GM19467 (cell line): Measurements from ENCODE around the gene PCDHGB4.
"Not testable (repeated sequence)": the region's sequence is repeated elsewhere in the genome, so short reads cannot be mapped to it uniquely, and the experiment has no call there.

Experiments used
- ATAC-seq: cut with Tn5 transposase; IDR thresholded peaks from one replicate; pipeline ENCODE4 v1.9.1; 2021; ENCODE audit warnings: mild to moderate bottlenecking, moderate library complexity; ENCODE audit not compliant: unreplicated experiment

The PCDHGB4 gene

DNA sequence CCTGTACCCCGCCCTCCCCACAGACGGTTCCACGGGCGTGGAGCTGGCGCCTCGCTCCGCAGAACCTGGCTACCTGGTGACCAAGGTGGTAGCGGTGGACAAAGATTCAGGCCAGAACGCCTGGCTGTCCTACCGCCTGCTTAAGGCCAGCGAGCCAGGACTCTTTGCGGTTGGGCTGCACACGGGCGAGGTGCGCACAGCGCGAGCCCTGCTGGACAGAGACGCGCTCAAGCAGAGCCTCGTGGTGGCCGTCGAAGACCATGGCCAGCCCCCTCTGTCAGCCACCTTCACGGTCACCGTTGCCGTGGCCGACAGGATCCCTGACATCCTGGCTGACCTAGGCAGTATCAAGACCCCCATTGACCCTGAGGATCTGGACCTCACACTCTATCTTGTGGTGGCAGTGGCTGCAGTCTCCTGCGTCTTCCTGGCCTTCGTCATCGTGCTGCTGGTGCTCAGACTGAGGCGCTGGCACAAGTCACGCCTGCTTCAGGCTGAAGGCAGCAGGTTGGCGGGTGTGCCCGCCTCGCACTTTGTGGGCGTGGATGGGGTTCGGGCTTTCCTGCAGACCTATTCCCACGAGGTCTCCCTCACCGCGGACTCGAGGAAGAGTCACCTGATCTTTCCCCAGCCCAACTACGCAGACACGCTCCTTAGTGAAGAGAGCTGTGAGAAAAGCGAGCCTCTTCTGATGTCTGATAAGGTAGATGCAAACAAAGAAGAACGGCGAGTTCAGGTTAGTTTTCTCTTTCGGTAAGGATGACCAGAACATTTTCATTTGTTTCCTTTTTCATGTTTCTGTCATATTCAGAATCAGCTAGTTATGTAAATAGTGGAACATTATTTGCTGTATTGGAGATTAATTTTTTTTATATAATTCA lies 21.2 kb upstream of the PCDHGB4 start:
- ATAC-seq, result no peak

DNA sequence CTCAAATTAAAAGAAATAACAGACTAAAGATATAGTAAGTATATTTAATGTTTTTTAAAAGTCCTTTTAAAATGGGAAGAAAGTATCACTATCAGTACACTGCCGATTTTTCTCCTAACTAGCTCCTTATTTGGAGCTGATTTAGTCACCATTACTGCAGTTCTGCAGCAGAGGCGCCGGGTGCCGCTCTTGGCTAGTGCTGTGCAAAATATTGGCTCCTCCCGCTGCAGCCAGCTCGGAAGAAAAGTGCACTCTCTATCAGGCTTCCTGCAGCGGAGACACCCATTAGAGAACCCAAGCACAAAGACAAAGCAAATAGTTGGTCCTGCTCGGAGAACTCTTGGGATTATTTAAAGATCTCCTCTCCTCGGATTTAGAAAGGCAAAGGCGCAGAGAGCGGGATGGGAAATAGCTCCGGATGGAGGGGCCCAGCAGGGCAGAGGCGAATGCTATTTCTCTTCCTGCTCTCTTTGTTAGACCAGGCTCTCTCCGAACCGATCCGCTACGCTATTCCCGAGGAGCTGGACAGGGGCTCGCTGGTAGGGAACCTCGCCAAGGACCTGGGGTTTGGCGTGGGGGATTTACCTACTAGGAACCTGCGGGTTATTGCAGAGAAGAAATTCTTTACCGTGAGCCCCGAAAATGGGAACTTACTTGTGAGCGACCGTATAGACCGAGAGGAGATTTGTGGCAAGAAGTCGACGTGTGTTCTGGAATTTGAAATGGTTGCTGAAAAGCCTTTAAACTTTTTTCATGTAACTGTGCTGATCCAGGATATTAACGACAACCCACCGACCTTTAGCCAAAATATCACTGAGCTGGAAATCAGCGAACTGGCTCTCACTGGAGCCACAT lies 17.3 kb upstream of the PCDHGB4 start, which contains the start of gene PCDHGB3:
Gene PCDHGB3, plus strand, starts transcription at position 249 of the 855 bp plus-strand sequence. Its CDS starts 153 bp downstream, at position 402.
- ATAC-seq, result peak; percentile 58

DNA sequence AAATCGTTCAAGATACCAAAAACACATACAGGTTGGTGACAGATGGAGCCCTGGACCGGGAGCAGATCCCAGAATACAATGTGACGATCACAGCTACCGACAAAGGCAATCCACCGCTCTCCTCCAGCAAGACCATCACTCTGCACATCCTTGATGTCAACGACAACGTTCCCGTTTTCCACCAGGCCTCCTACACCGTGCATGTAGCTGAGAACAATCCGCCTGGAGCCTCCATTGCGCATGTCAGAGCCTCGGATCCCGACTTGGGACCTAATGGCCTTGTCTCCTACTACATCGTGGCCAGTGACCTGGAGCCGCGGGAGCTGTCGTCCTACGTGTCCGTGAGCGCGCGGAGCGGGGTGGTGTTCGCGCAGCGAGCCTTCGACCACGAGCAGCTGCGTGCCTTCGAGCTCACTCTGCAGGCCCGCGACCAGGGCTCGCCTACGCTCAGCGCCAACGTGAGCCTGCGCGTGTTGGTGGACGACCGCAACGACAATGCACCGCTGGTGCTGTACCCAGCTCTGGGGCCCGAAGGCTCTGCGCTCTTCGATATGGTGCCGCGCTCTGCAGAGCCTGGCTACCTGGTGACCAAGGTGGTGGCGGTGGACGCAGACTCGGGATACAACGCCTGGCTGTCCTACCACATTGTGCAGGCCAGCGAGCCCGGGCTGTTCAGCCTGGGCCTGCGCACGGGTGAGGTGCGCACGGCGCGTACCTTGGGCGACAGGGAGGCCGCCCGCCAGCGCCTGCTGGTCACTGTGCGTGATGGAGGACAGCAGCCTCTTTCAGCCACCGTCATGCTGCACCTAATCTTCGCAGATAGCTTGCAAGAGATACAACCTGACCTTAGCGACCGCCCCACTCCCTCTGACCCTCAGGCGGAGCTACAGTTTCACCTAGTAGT lies 15.7 kb upstream of the PCDHGB4 start:
- ATAC-seq, result no peak

DNA sequence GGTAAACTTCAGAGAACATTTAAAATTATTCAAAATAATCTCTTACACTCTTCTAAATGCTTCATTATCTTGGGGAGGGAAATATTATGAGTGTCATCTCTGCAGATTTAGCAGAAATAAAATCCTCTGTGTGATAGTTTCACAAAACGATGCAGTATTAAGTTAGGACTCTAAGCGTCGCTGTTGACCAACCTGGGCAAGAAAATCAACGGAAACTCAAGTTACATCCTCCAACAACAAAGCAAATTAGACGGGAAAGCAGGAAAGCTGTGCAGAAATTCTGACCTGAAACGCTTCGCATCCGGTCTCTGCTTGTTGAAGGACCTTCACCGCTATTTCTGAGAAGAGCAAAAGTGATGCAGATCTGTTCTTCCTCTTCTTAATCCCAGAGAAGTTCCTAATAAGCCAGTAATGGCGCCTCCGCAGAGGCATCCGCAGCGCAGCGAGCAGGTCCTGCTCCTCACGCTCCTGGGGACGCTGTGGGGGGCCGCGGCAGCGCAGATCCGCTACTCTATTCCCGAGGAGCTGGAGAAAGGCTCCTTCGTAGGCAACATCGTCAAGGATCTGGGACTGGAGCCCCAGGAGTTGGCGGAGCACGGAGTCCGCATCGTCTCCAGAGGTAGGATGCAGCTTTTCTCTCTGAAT lies 13.7 kb upstream of the PCDHGB4 start, which contains the start of gene PCDHGA6:
Gene PCDHGA6, plus strand, starts transcription at position 219 of the 645 bp plus-strand sequence. Its CDS starts 193 bp downstream, at position 412.
- no peak for ATAC-seq

DNA sequence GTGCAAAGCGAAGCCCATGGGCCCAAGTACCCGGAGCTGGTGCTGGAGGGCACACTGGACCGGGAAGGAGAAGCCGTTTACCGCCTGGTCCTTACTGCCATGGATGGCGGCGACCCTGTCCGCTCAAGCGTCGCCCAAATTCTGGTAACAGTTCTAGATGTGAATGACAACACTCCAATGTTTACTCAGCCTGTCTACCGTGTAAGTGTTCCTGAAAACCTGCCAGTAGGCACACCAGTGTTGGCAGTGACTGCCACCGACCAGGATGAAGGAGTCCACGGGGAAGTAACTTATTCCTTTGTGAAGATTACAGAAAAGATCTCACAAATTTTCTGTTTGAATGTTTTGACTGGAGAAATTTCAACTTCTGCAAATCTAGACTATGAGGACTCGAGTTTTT lies 12.9 kb upstream of the PCDHGB4 start:
- ATAC-seq, result no peak

DNA sequence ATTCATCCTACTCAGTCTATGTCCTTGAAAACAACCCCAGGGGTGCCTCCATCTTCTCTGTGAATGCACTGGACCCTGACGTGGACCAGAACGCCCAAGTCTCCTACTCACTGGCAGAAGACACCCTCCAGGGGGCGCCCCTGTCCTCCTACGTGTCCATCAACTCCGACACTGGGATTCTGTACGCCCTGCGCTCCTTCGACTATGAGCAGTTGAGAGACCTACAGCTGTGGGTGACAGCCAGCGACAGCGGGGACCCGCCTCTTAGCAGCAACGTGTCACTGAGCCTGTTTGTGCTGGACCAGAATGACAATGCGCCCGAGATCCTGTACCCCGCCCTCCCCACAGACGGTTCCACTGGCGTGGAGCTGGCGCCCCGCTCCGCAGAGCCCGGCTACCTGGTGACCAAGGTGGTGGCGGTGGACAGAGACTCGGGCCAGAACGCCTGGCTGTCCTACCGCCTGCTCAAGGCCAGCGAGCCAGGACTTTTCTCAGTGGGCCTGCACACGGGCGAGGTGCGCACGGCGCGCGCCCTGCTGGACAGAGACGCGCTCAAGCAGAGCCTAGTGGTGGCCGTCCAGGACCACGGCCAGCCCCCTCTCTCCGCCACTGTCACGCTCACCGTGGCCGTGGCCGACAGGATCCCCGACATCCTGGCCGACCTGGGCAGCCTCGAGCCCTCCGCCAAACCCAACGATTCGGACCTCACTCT lies 11.9 kb upstream of the PCDHGB4 start:
- ATAC-seq, result not testable (repeated sequence)

DNA sequence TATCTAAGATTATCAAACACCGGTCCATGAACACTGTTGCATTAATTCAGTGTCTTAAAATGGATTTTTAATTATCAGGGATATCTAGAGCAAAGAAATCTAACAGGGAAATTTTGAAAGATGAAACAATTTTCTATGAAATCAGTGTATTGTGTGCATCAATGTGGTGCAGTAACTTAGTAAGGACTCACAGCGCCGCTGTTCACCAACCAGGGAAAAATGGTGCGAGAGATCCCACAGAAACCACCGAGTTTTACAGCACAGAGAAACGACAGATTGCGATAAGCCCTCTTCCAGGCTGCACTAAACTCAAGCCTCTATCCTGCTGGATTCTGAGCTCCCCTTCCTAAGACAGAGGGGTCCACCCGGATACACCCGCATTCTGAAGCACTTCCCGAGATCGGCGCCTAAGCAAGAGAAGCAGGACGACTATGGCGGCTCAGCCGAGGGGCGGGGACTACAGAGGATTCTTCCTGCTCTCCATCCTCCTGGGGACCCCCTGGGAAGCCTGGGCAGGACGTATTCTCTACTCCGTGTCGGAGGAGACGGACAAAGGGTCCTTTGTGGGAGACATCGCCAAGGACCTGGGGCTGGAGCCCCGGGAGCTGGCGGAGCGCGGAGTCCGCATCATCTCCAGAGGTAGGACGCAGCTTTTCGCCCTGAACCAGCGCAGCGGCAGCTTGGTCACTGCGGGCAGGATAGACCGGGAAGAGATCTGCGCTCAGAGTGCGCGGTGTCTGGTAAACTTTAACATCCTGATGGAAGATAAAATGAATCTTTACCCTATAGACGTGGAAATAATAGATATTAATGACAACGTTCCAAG lies 4.8 kb upstream of the PCDHGB4 start, which contains the start of gene PCDHGA7:
Gene PCDHGA7, plus strand, starts transcription at position 274 of the 826 bp plus-strand sequence. Its CDS starts 158 bp downstream, at position 432.
- no peak for ATAC-seq

DNA sequence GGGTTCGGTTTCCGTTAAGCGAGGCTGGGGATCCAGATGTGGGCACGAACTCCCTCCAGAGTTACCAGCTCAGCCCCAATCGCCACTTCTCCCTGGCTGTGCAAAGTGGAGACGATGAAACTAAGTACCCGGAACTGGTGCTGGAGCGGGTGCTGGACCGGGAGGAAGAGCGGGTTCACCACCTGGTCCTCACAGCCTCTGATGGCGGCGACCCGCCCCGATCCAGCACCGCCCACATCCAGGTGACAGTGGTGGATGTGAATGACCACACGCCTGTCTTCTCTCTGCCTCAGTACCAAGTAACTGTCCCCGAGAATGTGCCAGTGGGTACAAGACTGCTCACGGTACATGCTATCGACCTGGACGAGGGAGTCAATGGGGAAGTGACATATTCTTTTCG lies 4.2 kb upstream of the PCDHGB4 start:
- no peak for ATAC-seq

DNA sequence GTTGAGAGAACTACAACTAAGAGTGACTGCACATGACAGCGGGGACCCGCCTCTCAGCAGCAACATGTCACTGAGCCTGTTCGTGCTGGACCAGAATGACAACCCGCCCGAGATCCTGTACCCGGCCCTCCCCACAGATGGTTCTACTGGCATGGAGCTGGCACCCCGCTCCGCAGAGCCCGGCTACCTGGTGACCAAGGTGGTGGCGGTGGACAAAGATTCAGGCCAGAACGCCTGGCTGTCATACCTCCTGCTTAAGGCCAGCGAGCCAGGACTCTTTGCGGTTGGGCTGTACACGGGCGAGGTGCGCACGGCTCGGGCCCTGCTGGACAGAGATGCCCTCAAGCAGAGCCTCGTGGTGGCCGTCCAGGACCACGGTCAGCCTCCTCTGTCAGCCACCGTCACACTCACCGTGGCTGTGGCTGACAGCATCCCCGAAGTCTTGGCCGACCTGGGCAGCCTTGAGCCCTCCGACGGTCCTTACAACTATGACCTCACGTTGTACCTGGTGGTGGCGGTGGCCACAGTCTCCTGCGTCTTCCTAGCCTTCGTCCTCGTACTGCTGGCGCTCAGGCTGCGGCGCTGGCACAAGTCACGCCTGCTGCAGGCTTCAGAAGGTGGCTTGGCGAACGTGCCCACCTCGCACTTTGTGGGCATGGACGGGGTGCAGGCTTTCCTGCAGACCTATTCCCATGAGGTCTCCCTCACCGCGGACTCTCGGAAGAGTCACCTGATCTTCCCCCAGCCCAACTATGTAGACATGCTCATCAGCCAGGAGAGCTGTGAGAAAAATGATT lies 2.8 kb upstream of the PCDHGB4 start:
- no peak for ATAC-seq

DNA sequence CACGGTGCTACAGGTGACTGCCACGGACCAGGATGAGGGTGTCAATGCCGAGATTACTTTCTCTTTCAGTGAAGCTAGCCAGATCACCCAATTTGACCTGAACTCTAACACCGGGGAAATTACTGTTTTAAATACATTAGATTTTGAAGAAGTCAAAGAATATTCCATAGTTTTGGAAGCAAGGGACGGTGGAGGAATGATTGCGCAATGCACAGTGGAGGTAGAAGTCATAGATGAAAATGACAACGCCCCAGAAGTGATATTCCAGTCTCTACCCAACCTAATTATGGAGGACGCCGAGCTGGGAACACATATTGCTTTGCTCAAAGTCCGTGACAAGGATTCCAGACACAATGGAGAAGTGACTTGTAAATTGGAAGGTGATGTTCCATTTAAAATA lies 1.2 kb downstream of the PCDHGB4 start:
- no peak for ATAC-seq

DNA sequence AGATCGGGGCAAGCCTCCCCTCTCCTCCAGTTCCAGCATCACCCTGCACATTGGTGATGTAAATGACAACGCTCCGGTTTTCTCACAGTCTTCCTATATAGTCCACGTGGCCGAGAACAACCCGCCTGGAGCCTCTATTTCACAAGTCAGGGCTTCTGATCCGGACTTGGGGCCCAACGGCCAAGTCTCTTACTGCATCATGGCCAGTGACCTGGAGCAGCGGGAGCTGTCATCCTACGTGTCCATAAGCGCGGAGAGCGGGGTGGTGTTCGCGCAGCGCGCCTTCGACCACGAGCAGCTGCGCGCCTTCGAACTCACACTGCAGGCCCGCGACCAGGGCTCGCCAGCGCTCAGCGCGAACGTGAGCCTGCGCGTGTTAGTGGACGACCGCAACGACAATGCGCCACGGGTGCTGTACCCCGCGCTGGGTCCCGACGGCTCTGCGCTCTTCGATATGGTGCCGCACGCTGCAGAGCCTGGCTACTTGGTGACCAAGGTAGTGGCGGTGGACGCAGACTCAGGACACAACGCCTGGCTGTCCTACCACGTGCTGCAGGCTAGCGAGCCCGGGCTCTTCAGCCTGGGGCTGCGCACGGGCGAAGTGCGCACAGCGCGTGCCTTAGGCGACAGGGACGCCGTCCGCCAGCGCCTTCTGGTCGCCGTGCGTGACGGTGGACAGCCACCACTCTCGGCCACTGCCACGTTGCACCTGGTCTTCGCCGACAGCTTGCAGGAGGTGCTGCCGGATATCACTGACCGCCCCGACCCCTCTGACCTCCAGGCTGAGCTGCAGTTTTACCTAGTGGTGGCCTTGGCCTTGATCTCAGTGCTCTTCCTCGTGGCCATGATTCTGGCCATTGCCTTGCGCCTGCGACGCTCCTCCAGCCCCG lies 1.9 kb downstream of the PCDHGB4 start:
- no peak for ATAC-seq

DNA sequence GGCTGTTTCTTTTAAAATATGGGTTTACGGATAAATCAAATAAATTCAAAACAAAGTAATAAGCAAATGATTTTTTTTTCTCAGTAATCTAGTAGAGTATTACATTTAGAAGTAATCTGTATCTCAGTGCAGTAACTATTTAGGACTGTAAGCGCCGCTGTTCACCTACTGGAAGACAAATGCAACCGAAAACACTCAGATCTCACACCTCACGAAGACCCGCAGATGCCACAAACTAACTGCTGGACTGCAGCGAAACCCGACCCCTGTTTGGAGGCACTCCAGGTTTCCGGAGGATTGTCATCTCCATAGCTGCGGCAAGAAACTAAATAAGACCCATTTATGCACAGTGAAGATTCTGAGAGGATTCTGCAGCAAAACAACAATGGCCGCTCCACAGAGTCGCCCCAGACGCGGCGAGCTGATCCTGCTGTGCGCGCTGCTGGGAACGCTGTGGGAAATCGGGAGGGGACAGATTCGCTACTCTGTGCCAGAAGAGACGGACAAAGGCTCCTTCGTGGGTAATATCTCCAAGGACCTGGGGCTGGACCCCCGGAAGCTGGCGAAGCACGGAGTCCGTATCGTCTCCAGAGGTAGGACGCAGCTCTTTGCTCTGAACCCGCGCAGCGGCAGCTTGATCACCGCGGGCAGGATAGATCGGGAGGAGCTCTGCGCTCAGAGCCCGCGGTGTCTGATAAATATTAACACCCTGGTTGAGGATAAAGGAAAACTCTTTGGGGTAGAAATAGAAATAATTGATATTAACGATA lies 5.1 kb downstream of the PCDHGB4 start, which contains the start of gene PCDHGA8:
Gene PCDHGA8, plus strand, starts transcription at position 205 of the 770 bp plus-strand sequence. Its CDS starts 181 bp downstream, at position 386.
- ATAC-seq, result no peak

DNA sequence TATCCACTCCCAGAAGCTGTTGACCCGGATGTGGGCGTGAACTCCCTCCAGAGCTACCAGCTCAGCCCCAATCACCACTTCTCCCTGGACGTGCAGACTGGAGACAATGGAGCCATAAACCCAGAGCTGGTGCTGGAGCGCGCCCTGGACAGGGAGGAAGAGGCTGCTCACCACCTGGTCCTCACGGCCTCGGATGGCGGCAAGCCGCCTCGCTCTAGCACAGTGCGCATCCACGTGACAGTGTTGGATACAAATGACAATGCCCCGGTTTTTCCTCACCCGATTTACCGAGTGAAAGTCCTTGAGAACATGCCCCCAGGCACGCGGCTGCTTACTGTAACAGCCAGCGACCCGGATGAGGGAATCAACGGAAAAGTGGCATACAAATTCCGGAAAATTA lies 5.8 kb downstream of the PCDHGB4 start:
- no peak for ATAC-seq

DNA sequence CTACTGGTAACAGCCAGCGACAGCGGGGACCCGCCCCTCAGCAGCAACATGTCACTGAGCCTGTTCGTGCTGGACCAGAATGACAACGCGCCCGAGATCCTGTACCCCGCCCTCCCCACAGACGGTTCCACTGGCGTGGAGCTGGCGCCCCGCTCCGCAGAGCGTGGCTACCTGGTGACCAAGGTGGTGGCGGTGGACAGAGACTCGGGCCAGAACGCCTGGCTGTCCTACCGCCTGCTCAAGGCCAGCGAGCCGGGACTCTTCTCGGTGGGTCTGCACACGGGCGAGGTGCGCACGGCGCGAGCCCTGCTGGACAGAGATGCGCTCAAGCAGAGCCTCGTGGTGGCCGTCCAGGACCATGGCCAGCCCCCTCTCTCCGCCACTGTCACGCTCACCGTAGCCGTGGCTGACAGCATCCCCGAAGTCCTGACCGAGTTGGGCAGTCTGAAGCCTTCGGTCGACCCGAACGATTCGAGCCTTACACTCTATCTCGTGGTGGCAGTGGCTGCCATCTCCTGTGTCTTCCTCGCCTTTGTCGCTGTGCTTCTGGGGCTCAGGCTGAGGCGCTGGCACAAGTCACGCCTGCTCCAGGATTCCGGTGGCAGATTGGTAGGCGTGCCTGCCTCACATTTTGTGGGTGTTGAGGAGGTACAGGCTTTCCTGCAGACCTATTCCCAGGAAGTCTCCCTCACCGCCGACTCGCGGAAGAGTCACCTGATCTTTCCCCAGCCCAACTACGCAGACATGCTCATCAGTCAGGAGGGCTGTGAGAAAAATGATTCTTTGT lies 7.1 kb downstream of the PCDHGB4 start:
- not testable (repeated sequence) for ATAC-seq
